HUES6 (cell line): ENCODE measurements around the gene SCUBE3.

ENCODE experiments used
- H3K27ac ChIP-seq: 2 replicates; pipeline ENCODE4 v1.7.0; 2013; ENCODE audit warnings: low read depth, mild to moderate bottlenecking, low read length, inconsistent platforms
- H3K27me3 ChIP-seq: 2 replicates; pipeline ENCODE4 v1.6.1; 2013; ENCODE audit warnings: low read length; ENCODE audit not compliant: control insufficient read depth, insufficient read depth
- H3K36me3 ChIP-seq: 2 replicates; pipeline ENCODE4 v1.6.1; 2013; ENCODE audit warnings: low read length; ENCODE audit not compliant: control insufficient read depth, insufficient read depth
- H3K4me1 ChIP-seq: 2 replicates; pipeline ENCODE4 v1.6.1; 2013; ENCODE audit warnings: low read length; ENCODE audit not compliant: control insufficient read depth, insufficient read depth
- H3K4me3 ChIP-seq: 2 replicates; pipeline ENCODE4 v1.5.1; 2013; ENCODE audit warnings: low read depth, low read length
- H3K9ac ChIP-seq: one replicate; pipeline ENCODE4 v1.6.1; 2013; ENCODE audit warnings: mild to moderate bottlenecking, low read length
- H3K9me3 ChIP-seq: 2 replicates; pipeline ENCODE4 v1.6.1; 2013; ENCODE audit warnings: low read depth, low read length; ENCODE audit not compliant: control insufficient read depth, insufficient read depth

The SCUBE3 gene

DNA sequence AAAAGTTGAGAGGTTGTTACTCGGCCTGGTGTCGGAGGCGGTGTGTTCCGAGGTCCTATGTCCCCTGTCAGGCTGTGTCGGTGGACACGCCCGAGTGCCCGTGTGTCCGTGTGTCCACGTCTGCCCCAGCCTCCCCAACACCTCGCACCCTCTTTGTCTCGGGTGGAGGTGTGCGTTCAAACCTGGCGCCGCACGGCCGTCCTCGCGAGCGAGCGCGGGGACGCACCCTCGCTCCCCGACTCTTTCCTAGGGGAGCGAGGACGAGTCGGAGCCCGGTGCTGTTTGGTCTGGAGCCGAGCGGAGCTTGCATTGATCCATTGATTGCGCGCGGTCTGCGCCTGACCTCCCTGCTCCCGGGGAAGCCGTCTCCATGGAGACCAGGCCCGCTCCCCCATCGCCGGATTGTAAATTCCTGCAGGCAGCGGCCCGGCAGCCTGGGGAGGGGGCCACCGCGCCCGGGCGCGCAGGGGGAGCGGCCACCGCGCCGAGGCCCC lies 411 bp upstream of the SCUBE3 start:
- peak overlapping the region; percentile 63 for H3K4me3 ChIP-seq
- H3K4me1 ChIP-seq: peaks cover 40% of the 10 kb centered on the region
- peak overlapping the region; percentile 64 for H3K9ac ChIP-seq

DNA sequence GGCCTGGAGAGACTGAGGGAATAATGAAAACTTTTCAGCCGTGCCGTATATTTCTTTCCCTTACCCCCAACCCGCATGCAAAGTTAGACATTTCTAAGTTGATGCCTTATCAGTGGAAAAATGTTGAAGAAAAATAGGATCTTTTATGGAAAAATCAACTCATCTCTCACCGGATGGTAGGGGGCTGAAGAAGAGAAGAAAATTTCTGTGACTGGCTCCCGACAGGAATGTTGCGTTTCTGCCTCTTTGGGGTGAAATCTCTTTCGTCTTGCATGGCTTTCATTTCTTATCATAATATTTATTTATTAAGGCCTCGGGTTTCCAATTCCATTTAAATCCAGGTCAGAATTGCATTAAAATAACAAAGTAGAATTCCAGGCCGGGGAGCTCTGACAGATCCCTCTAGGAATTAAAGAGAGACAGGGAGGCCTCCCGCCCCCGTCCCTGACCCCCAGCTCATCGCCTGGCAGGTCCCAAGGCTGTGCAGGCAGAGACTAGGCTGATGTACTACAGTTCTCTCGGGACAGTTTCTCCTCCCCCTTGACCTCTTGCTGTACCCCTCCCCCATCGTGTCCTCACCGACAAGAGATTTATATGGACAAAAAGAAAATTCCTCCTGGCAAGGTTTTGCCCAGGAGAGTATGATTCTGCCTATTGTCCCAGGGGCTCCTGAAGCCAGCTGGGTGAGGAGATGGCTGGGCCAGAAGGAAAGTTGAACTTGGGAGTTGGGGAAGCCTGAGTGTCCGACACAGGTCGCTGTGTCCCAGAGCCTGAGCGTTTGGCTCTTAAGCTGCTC lies 1.3 kb downstream of the SCUBE3 start:
- Histone ChIP-seq H3K27me3 (peaks cover 86% of the 10 kb centered on the region), H3K9me3 (no peaks in the 10 kb centered on the region), H3K4me1 (peaks cover 46% of the 10 kb centered on the region), H3K9ac (no peak overlapping the region), H3K36me3 (no peaks in the 10 kb centered on the region), H3K4me3 (peak overlapping the region; percentile 63), H3K27ac (no peak overlapping the region)

More for the DNA sequence above, 411 bp upstream of the SCUBE3 start:
- no peaks in the 10 kb centered on the region for H3K36me3 ChIP-seq
- no peaks in the 10 kb centered on the region for H3K9me3 ChIP-seq
- H3K27ac ChIP-seq: no peak overlapping the region
- H3K27me3 ChIP-seq: peaks cover 87% of the 10 kb centered on the region

DNA sequence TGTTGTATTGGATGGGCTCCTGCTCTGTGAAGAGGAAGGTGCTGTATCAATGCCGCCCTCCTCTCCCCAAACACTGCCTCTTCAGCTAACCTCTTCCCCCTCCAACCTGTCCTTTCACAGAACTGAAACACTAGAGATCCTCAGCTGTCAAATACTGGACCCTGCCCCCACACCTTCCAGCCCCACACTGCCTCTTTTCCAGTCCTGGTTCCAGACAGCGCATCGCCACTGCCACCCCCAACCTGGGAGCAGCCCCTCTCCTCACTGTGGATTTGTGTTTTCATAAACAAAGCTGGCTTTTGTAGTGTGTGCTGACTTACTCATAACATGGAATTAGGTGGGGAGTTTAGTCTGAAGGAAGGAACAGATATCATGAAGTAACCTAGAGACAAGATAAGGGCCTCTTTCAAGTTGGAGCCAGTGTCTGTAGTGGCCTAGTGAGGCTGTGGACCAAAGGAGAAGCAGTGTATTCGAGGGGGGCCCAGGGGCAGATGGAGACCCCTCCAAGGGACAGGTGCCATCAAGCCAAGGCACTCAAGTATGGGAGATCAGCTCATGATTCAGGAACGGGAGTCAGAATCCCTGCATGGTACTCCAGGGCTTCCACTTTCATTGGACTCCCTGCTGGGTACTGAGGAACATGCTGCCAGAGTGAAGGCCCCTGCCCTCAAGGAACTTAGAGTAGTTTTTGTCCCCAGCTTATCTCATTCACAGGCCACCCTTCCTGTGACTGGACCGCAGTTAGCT lies 2.1 kb downstream of the SCUBE3 start:
- no peaks in the 10 kb centered on the region for H3K9me3 ChIP-seq
- H3K9ac ChIP-seq: no peak overlapping the region
- H3K27me3 ChIP-seq: peaks cover 87% of the 10 kb centered on the region
- H3K36me3 ChIP-seq: no peaks in the 10 kb centered on the region
- peak overlapping the region; percentile 63; the same call in 1 of the 2 replicates for H3K4me3 ChIP-seq
- H3K4me1 ChIP-seq: peaks cover 46% of the 10 kb centered on the region
- H3K27ac ChIP-seq: no peak overlapping the region

DNA sequence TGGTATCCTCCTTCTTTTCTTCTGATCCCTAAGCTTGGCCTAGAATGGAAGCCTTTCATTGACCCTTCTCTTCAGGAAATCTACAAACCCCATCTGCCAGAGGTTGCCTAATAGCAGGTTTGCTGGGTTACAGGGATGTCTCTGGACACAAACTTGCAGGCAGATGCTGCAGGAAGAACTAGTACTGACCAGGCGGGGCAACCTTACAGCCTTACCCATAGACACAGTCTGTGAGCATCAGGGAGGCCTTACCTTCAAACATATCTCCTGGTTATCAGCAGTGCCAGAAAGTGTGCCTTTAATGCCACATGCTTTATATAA lies 2.6 kb downstream of the SCUBE3 start:
- Histone ChIP-seq H3K27ac (no peak overlapping the region), H3K9ac (no peak overlapping the region), H3K36me3 (no peaks in the 10 kb centered on the region), H3K9me3 (no peaks in the 10 kb centered on the region), H3K27me3 (peaks cover 87% of the 10 kb centered on the region), H3K4me1 (peaks cover 46% of the 10 kb centered on the region), H3K4me3 (0 out of 2 replicates have a peak overlapping the region, but pooled peaks have one; percentile 63)

DNA sequence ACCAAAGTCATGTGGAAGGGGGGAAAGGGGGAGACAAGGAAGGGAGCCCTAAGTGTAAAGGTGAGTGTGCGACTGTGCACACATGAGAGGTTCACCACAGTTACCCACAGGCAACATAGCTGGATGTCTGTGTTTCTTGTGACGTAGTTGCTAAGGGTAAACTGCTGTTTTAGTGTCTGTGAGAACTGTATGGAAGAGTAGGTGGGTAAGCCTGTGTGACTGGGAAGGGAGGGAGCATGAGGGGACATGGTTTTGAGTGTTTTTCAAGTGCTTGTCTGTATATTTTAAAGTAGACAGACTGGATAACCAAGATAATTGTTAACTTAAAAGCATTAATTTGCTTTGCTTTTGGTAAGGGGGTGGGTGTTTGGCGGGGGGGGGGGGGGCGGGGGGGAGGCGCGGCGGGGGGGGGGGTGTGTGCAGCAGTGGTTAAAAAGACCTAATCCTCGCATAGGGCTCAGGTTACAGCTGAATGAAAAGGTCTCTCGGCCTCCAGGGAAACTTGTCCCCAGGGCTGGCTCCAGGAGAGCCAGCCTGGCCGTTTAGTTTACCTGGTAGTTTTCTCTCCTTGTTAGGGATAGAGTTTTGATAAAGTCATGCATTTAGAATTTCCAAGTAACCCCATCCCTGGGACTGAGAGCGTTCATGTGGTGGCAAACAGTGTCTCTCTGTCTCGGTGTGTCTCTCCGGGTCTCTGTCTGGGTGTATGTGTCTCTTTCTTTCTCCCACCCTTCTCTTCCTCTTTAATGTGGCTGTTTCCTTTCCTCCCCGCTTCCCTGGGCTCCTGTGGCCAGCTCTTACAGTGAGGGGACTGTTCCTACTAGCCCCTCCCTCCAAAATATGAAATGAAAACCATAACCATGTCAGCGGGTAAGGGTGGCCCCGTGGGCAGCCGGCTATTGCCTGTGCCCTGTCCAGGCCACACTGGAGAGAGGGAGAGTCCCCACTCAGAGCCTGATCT lies 3.4 kb downstream of the SCUBE3 start:
- no peak overlapping the region for H3K27ac ChIP-seq
- no peak overlapping the region for H3K9ac ChIP-seq
- no peaks in the 10 kb centered on the region for H3K36me3 ChIP-seq
- H3K9me3 ChIP-seq: no peaks in the 10 kb centered on the region
- 0 out of 2 replicates have a peak overlapping the region, but pooled peaks have one; percentile 8 for H3K4me3 ChIP-seq
- peaks cover 86% of the 10 kb centered on the region for H3K27me3 ChIP-seq
- H3K4me1 ChIP-seq: peaks cover 46% of the 10 kb centered on the region

DNA sequence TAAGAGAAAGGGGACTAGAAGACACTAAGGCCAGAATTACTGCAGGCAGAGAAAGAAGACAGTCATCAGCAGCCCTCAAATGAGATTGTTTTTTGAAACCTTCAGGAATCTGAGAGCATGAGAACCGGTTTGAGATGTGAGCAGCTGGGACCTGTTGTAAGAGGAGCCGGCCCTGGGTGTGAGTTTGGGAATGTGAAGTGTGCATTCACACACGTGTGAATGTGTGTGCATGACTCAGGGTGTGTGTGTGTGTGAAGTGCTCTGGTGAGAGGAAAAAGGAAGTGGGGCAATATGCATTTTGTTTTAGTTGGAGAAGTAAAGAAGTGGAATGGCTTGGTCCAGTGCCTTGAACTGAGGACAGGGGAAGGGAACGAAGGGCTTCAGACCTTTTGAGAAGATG lies 4.3 kb downstream of the SCUBE3 start:
- Histone ChIP-seq H3K9ac (no peak overlapping the region), H3K27ac (no peak overlapping the region), H3K4me1 (peaks cover 43% of the 10 kb centered on the region), H3K36me3 (no peaks in the 10 kb centered on the region), H3K9me3 (no peaks in the 10 kb centered on the region), H3K27me3 (peaks cover 86% of the 10 kb centered on the region), H3K4me3 (no peak overlapping the region)

DNA sequence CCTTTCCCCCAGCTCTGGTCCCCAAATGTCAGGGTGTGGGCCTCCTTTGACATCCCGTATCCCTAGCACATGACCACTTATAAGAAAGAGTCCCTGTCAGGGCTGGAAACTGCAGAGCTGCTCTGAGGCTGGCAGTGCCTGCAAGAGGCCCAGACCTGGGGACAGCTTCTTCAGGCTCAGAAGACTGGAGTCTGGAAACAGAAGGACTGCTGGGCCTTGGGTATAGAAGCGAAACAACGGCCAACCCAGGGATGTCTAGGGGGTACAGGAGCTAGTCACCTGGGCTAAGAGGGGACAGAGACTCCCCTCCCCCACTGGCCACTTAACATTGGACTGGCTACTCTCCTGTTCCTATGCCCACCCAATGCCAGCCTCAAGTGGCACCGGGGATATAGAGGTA lies 4.7 kb downstream of the SCUBE3 start:
- Histone ChIP-seq H3K4me1 (peaks cover 40% of the 10 kb centered on the region), H3K9ac (no peak overlapping the region), H3K9me3 (no peaks in the 10 kb centered on the region), H3K4me3 (no peak overlapping the region), H3K27ac (no peak overlapping the region), H3K27me3 (peaks cover 86% of the 10 kb centered on the region), H3K36me3 (no peaks in the 10 kb centered on the region)

DNA sequence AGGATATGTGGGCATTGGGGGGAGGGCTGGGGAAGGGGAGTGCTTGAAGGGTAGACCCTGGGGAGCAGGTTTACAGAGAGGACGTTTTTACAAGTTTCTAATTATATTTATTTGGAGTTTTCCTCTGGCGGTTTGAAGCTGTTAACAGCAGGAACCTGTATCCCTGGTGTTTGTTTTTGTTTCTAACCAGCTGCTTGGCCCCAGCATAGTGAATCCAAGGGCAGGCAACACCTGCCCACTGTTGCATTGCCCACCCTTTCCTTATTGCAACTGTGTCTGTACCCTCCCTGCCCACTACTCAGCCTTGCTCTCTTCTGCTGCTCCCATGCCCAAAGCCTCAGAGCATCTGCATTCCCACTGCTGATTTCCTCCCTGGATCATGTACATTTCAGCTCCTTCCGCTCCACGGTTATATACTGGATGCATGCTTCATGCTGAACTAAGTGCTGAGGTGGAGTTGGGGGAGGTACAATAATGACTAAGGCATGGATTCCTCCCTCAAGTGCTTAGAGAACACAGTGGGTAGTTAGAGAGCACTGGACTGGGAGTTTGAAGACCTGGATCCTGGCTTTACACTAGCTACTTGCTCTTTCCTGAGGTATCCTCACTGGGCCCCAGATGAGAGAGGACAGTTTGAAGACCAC lies 6.0 kb downstream of the SCUBE3 start:
- Histone ChIP-seq H3K4me3 (no peak overlapping the region), H3K27ac (no peak overlapping the region), H3K4me1 (peaks cover 38% of the 10 kb centered on the region), H3K9me3 (no peaks in the 10 kb centered on the region), H3K27me3 (peaks cover 83% of the 10 kb centered on the region), H3K36me3 (no peaks in the 10 kb centered on the region), H3K9ac (no peak overlapping the region)

DNA sequence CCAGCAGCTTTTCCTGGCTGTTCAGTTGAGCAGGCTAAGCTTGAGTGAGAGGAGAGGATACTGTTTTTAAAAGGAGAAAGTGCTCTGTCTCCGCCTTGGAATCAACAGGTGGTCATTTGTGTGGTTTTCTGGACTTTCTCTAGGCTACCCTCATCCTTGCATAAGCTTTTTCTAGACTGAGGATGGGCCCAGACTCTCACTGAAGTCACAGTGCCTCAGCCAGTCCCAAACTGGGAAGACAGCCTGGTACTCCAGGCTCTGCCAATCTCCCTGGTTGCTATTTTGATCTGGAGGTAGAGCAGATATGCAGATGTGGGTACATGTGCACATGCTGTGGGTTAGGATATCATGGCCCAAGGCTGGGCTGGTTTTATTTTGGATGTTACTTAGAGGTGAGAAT lies 7.0 kb downstream of the SCUBE3 start:
- no peaks in the 10 kb centered on the region for H3K9me3 ChIP-seq
- H3K27ac ChIP-seq: no peak overlapping the region
- peaks cover 77% of the 10 kb centered on the region for H3K27me3 ChIP-seq
- H3K4me3 ChIP-seq: no peak overlapping the region
- no peak overlapping the region for H3K9ac ChIP-seq
- peaks cover 30% of the 10 kb centered on the region for H3K4me1 ChIP-seq
- no peaks in the 10 kb centered on the region for H3K36me3 ChIP-seq

DNA sequence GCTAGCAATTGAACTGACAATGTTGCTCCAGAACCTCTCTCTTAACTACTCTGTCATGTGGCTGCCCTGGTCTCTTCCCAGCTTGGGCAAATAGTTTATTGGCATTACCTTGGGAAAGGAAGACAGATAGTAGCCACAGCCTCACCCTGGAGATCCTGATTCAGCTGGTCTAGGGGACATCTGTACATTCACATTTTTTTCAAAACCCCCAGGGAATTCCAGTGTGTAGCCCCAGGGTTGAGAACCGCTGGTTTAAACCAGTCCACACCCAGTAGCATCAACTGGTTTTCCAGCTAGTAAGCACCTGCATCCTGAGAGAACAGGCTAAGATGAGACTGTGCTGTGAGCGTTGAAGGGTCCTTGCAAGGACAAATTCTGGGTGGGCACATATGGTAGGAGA lies 9.6 kb downstream of the SCUBE3 start:
- H3K9me3 ChIP-seq: no peaks in the 10 kb centered on the region
- H3K36me3 ChIP-seq: no peaks in the 10 kb centered on the region
- peaks cover 5% of the 10 kb centered on the region for H3K4me1 ChIP-seq
- no peak overlapping the region for H3K4me3 ChIP-seq
- no peak overlapping the region for H3K9ac ChIP-seq
- peaks cover 61% of the 10 kb centered on the region for H3K27me3 ChIP-seq
- H3K27ac ChIP-seq: no peak overlapping the region
